Measurements from ENCODE around the gene ASCC1. TPM values are rescaled to one million over a fixed set of nuclear protein-coding genes. Genes with fewer than 3 reads are reported as not detected.

Gene ASCC1
- polyA plus RNA-seq, 1 donor (not counting 4 experiments of a cell fraction or from before 2014, with no cell fraction given), result 32.9 TPM

GRCh38 chr10:72240371-72240770 lies 24.3 kb upstream of the ASCC1 start:
- Histone ChIP-seq H3K4me1 (ENCODE audit: control insufficient read depth, extremely low read depth, insufficient read depth, low read length) (peaks cover 13% of the 10 kb centered on the region), H3K9me1 (ENCODE audit: control insufficient read depth, extremely low read depth, insufficient read depth, low read length) (no peaks in the 10 kb centered on the region), H3K36me3 (ENCODE audit: control insufficient read depth in 2 of 2, extremely low read depth in 1 of 2, insufficient read depth in 2 of 2, low read length in 2 of 2) (peaks cover 0 to 1% of the 10 kb centered on the region in 2 experiments), H3K4me3 (ENCODE audit: control insufficient read depth in 2 of 3, extremely low read depth in 1 of 3, insufficient read depth in 2 of 3, low read depth in 1 of 3, low read length in 3 of 3) (no peak overlapping the region), H2AFZ (ENCODE audit: control insufficient read depth, low read length) (no peak overlapping the region), H3K9ac (ENCODE audit: control insufficient read depth, extremely low read depth, insufficient read depth, low read length) (no peak overlapping the region), H4K20me1 (ENCODE audit: control insufficient read depth, extremely low read depth, insufficient read depth, low read length) (no peaks in the 10 kb centered on the region), H3K27me3 (ENCODE audit: control insufficient read depth, extremely low read depth, insufficient read depth, low read length) (no peaks in the 10 kb centered on the region), H3K9me3 (ENCODE audit: control insufficient read depth, low read depth, low read length) (no peaks in the 10 kb centered on the region), H3K4me2 (ENCODE audit: control insufficient read depth, extremely low read depth, insufficient read depth, low read depth, low read length) (no peak overlapping the region), H3K79me2 (ENCODE audit: control insufficient read depth, insufficient read depth, low read length) (no peaks in the 10 kb centered on the region), H3K27ac (ENCODE audit: control insufficient read depth, insufficient read depth, low read length) (no peak overlapping the region)
- no peak for TF ChIP-seq EZH2 (IDR thresholded peaks at IDR 0.05; ENCODE audit: low read length)
- no peak for TF ChIP-seq CTCF (optimal IDR thresholded peaks at IDR 0.05 in 1 of 3, IDR thresholded peaks at IDR 0.05 in 1 of 3, conservative IDR thresholded peaks at IDR 0.05 in 1 of 3; ENCODE audit: extremely low read depth in 1 of 3, insufficient read depth in 2 of 3, low read length in 3 of 3)
- dilution Hi-C loops (cut with MboI; ENCODE audit: extremely low pct_ligation_motif_present, low sequenced_read_pairs), result no loop called here
- FAIRE-seq, result no peak
- DNase-seq (ENCODE audit: low read depth, low spot score), result no peak

GRCh38 chr10:72239409-72239808 lies 23.3 kb upstream of the ASCC1 start:
- Histone ChIP-seq H3K4me3 (ENCODE audit: control insufficient read depth in 2 of 3, extremely low read depth in 1 of 3, insufficient read depth in 2 of 3, low read depth in 1 of 3, low read length in 3 of 3) (no peak overlapping the region), H3K9me1 (ENCODE audit: control insufficient read depth, extremely low read depth, insufficient read depth, low read length) (no peaks in the 10 kb centered on the region), H3K9ac (ENCODE audit: control insufficient read depth, extremely low read depth, insufficient read depth, low read length) (no peak overlapping the region), H3K9me3 (ENCODE audit: control insufficient read depth, low read depth, low read length) (no peaks in the 10 kb centered on the region), H3K27me3 (ENCODE audit: control insufficient read depth, extremely low read depth, insufficient read depth, low read length) (no peaks in the 10 kb centered on the region), H3K4me1 (ENCODE audit: control insufficient read depth, extremely low read depth, insufficient read depth, low read length) (peaks cover 8% of the 10 kb centered on the region), H2AFZ (ENCODE audit: control insufficient read depth, low read length) (no peak overlapping the region), H3K4me2 (ENCODE audit: control insufficient read depth, extremely low read depth, insufficient read depth, low read depth, low read length) (no peak overlapping the region), H4K20me1 (ENCODE audit: control insufficient read depth, extremely low read depth, insufficient read depth, low read length) (no peaks in the 10 kb centered on the region), H3K79me2 (ENCODE audit: control insufficient read depth, insufficient read depth, low read length) (no peaks in the 10 kb centered on the region), H3K36me3 (ENCODE audit: control insufficient read depth in 2 of 2, extremely low read depth in 1 of 2, insufficient read depth in 2 of 2, low read length in 2 of 2) (peaks cover 0 to 3% of the 10 kb centered on the region in 2 experiments), H3K27ac (ENCODE audit: control insufficient read depth, insufficient read depth, low read length) (no peak overlapping the region)
- FAIRE-seq (no peak), DNase-seq (ENCODE audit: low read depth, low spot score) (no peak)
- dilution Hi-C loops (cut with MboI; ENCODE audit: extremely low pct_ligation_motif_present, low sequenced_read_pairs), result no loop called here
- TF ChIP-seq CTCF (optimal IDR thresholded peaks at IDR 0.05 in 1 of 3, IDR thresholded peaks at IDR 0.05 in 1 of 3, conservative IDR thresholded peaks at IDR 0.05 in 1 of 3; ENCODE audit: extremely low read depth in 1 of 3, insufficient read depth in 2 of 3, low read length in 3 of 3), result no peak
- no peak for TF ChIP-seq EZH2 (IDR thresholded peaks at IDR 0.05; ENCODE audit: low read length)

Data from keratinocyte (primary cell).